Body of pancreas (tissue), 4 donors: Measurements from ENCODE around the gene PPM1K.

Experiments
- POLR2A ChIP-seq, 3 donors: fragments of 450-650 bp; IDR thresholded peaks; one replicate each; pipeline ENCODE4 v1.6.1; 2016; ENCODE audit warnings: antibody characterized with exemption in 3 of 3, mild to moderate bottlenecking in 2 of 3
- TF ChIP-seq, protein P1 (sequence below), 7 experiments: fragments of 450-650 bp in 4 of 7; fragments of 200-600 bp in 3 of 7; sonication (generic) in 3 of 7; IDR thresholded peaks; one replicate each; pipeline ENCODE4 v1.5.1; 2016 to 2019; ENCODE audit warnings: antibody characterized with exemption in 7 of 7

DNA sequence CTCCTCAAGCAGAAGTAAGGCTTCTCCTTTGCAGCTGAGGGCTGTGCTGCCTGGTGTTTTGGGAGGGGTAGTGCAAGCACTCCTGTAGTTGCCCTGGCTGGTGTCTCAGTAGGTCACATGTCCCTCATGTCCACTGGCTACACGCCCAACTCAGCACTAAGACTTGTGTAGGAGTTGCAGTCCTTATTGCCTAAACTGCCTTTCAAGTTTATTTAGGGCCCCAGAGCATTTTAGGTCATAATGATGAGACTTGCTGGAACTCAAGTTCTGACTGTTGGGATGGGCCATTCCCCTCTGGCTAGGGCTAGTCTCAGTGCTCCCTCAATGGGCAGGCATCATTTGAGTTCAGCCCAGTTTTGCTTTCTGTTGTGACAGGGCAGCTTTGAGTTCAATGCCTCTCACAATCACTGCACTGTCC is 44.1 kb downstream of the PPM1K start:
- TF ChIP-seq, protein P1, sequence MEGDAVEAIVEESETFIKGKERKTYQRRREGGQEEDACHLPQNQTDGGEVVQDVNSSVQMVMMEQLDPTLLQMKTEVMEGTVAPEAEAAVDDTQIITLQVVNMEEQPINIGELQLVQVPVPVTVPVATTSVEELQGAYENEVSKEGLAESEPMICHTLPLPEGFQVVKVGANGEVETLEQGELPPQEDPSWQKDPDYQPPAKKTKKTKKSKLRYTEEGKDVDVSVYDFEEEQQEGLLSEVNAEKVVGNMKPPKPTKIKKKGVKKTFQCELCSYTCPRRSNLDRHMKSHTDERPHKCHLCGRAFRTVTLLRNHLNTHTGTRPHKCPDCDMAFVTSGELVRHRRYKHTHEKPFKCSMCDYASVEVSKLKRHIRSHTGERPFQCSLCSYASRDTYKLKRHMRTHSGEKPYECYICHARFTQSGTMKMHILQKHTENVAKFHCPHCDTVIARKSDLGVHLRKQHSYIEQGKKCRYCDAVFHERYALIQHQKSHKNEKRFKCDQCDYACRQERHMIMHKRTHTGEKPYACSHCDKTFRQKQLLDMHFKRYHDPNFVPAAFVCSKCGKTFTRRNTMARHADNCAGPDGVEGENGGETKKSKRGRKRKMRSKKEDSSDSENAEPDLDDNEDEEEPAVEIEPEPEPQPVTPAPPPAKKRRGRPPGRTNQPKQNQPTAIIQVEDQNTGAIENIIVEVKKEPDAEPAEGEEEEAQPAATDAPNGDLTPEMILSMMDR (IDR thresholded peaks at IDR 0.05): no peak
- TF ChIP-seq POLR2A (IDR thresholded peaks at IDR 0.05): no peak
